GM12892 (cell line): ENCODE data around the gene ANKRD22.

Source experiments
- DNase-seq: peaks from one replicate; pipeline ENCODE4 v3.0.0; 2011; ENCODE audit not compliant: insufficient read length
- FAIRE-seq: peaks from 2 replicates; lab custom pipeline; 2011; peaks lifted over from hg19 to GRCh38; lab: Jason Lieb, UNC
- POLR2A ChIP-seq: IDR thresholded peaks from 2 replicates; pipeline ENCODE4 v1.6.1; 2011; ENCODE audit warnings: low read depth, low read length, control low read depth
- POLR2AphosphoS5 ChIP-seq: IDR thresholded peaks from 2 replicates; pipeline ENCODE4 v1.6.1; 2011; ENCODE audit warnings: low read depth, low read length, control low read depth
- TAF1 ChIP-seq: IDR thresholded peaks from 2 replicates; pipeline ENCODE4 v1.6.1; 2011; ENCODE audit warnings: low read depth, mild to moderate bottlenecking, control low read depth, low read length, borderline replicate concordance

Gene ANKRD22

GRCh38 chr10:88786032-88786770 is 65.4 kb downstream of the ANKRD22 start:
- no peak for FAIRE-seq
- TF ChIP-seq TAF1 = no peak
- no peak for TF ChIP-seq POLR2AphosphoS5
- no peak for TF ChIP-seq POLR2A
- DNase-seq = no peak

GRCh38 chr10:88783724-88784123 is 67.9 kb downstream of the ANKRD22 start:
- DNase-seq (no peak), FAIRE-seq (no peak)
- no peak for TF ChIP-seq POLR2AphosphoS5
- TF ChIP-seq POLR2A = no peak
- TF ChIP-seq TAF1 = no peak

GRCh38 chr10:88782222-88782621 is 69.4 kb downstream of the ANKRD22 start:
- FAIRE-seq (no peak), DNase-seq (no peak)
- TF ChIP-seq POLR2AphosphoS5 (no peak), TAF1 (no peak), POLR2A (no peak)

- no peak for DNase-seq
- no peak for FAIRE-seq
- TF ChIP-seq POLR2AphosphoS5 (no peak), POLR2A (no peak), TAF1 (no peak)
Observed at GRCh38 chr10:88781206-88781605, 70.4 kb downstream of the ANKRD22 start.
